Dedifferentiated amniotic fluid mesenchymal stem cell (primary cell): Measurements from ENCODE around the gene MED15.
"Not testable (repeated sequence)": the region's sequence is repeated elsewhere in the genome, so short reads cannot be mapped to it uniquely, and the experiment has no call there.

ENCODE experiments used
- DNase-seq: peaks from one replicate; pipeline ENCODE4 v3.0.0-alpha.2; 2016; ENCODE audit errors: extremely low spot score

Gene MED15

GRCh38 chr22:20584029-20584871, 76.8 kb downstream of the MED15 start:
- DNase-seq: no peak

GRCh38 chr22:20584872-20585638, 77.6 kb downstream of the MED15 start:
- DNase-seq: no peak

GRCh38 chr22:20585639-20586402, 78.4 kb downstream of the MED15 start:
- no peak for DNase-seq

GRCh38 chr22:20586403-20586745, 79.0 kb downstream of the MED15 start:
- DNase-seq: no peak

- no peak for DNase-seq
Observed at GRCh38 chr22:20587206-20587958, 80.0 kb downstream of the MED15 start.

GRCh38 chr22:20588092-20588842, 80.9 kb downstream of the MED15 start:
- no peak for DNase-seq

GRCh38 chr22:20588843-20589581, 81.6 kb downstream of the MED15 start:
- DNase-seq: no peak

- DNase-seq: no peak
Observed at GRCh38 chr22:20589614-20590476, 82.4 kb downstream of the MED15 start.

GRCh38 chr22:20590477-20591294, 83.3 kb downstream of the MED15 start:
- DNase-seq: no peak

- DNase-seq: no peak
Observed at GRCh38 chr22:20591295-20591645, 83.9 kb downstream of the MED15 start.

- no peak for DNase-seq
Observed at GRCh38 chr22:20591660-20592310, 84.4 kb downstream of the MED15 start.

- DNase-seq: not testable (repeated sequence)
Observed at GRCh38 chr22:20594038-20594437, 86.6 kb downstream of the MED15 start.

GRCh38 chr22:20594486-20594885, 87.1 kb downstream of the MED15 start:
- DNase-seq: not testable (repeated sequence)

GRCh38 chr22:20595461-20595860, 88.1 kb downstream of the MED15 start:
- no peak for DNase-seq

GRCh38 chr22:20599117-20599516, 91.7 kb downstream of the MED15 start:
- DNase-seq: no peak

GRCh38 chr22:20600137-20600673, 92.8 kb downstream of the MED15 start:
- no peak for DNase-seq

GRCh38 chr22:20601308-20601707, 93.9 kb downstream of the MED15 start:
- no peak for DNase-seq
